Mesothelial cell of epicardium (in vitro differentiated cells): ENCODE results near the gene IGSF3. TPM values are rescaled to one million over a fixed set of nuclear protein-coding genes. Genes with fewer than 3 reads are reported as not detected.
"Not testable (repeated sequence)": the region's sequence is repeated elsewhere in the genome, so short reads cannot be mapped to it uniquely, and the experiment has no call there.

Experiments used
- DNase-seq, 2 experiments: peaks; one replicate each; pipeline ENCODE4 v3.0.0; 2021; ENCODE audit warnings: low spot score in 2 of 2; ENCODE audit not compliant: unreplicated experiment in 2 of 2
- H3K27ac Mint-ChIP-seq: 2 replicates; pipeline ENCODE4 v1.8.0; 2021; ENCODE audit warnings: mixed read lengths
- H3K27me3 Mint-ChIP-seq: 2 replicates; pipeline ENCODE4 v1.8.0; 2021; ENCODE audit warnings: low read depth, mixed read lengths
- H3K36me3 Mint-ChIP-seq: 2 replicates; pipeline ENCODE4 v1.8.0; 2021; ENCODE audit warnings: mixed read lengths
- H3K4me1 Mint-ChIP-seq: 2 replicates; pipeline ENCODE4 v1.8.0; 2021; ENCODE audit warnings: mixed read lengths
- H3K4me3 Mint-ChIP-seq: 2 replicates; pipeline ENCODE4 v1.8.0; 2021; ENCODE audit warnings: mild to moderate bottlenecking, moderate library complexity, mixed read lengths
- H3K9me3 Mint-ChIP-seq: 2 replicates; pipeline ENCODE4 v1.8.0; 2021; ENCODE audit warnings: mixed read lengths
- total RNA-seq: library from RNA; stranded (reverse); gene quantifications from 3 replicates; pipeline ENCODE4 v1.2.1, GENCODE V29; 2021
- TF ChIP-seq, protein P1 (sequence below): fragments of 200-600 bp; sonication (generic); IDR thresholded peaks from one replicate; pipeline ENCODE4 v1.5.0; 2021; ENCODE audit warnings: antibody characterized with exemption; ENCODE audit not compliant: unreplicated experiment

The IGSF3 gene
- total RNA-seq, 1 donor from 2014 or later, result 59.2 TPM

DNA sequence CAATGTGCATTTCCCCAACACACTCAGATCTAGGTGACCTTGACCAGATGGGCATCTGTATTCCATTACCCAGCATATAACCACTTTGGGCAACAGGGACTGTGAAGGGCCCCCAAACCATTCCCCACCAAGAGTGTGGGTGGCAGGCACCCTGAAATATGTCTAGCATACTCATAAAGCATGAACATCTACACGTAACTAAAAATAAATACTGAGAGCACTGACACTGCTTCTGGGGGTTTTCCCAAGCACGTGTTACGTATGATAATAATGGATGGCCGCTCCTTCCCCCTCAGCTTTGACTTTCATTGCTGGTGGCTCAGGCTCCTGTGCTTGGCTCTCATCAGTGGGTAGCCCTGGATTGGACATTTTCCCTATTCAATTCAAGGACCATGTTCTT lies 39.1 kb downstream of the IGSF3 start:
- TF ChIP-seq, protein P1, sequence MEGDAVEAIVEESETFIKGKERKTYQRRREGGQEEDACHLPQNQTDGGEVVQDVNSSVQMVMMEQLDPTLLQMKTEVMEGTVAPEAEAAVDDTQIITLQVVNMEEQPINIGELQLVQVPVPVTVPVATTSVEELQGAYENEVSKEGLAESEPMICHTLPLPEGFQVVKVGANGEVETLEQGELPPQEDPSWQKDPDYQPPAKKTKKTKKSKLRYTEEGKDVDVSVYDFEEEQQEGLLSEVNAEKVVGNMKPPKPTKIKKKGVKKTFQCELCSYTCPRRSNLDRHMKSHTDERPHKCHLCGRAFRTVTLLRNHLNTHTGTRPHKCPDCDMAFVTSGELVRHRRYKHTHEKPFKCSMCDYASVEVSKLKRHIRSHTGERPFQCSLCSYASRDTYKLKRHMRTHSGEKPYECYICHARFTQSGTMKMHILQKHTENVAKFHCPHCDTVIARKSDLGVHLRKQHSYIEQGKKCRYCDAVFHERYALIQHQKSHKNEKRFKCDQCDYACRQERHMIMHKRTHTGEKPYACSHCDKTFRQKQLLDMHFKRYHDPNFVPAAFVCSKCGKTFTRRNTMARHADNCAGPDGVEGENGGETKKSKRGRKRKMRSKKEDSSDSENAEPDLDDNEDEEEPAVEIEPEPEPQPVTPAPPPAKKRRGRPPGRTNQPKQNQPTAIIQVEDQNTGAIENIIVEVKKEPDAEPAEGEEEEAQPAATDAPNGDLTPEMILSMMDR, result no peak
- H3K27me3 Mint-ChIP-seq, result no peaks in the 10 kb centered on the region
- H3K4me1 Mint-ChIP-seq, result peaks cover 53% of the 10 kb centered on the region
- no peak for DNase-seq
- no peaks in the 10 kb centered on the region for H3K36me3 Mint-ChIP-seq
- no peak overlapping the region for H3K4me3 Mint-ChIP-seq
- no peaks in the 10 kb centered on the region for H3K9me3 Mint-ChIP-seq
- no peak overlapping the region for H3K27ac Mint-ChIP-seq

DNA sequence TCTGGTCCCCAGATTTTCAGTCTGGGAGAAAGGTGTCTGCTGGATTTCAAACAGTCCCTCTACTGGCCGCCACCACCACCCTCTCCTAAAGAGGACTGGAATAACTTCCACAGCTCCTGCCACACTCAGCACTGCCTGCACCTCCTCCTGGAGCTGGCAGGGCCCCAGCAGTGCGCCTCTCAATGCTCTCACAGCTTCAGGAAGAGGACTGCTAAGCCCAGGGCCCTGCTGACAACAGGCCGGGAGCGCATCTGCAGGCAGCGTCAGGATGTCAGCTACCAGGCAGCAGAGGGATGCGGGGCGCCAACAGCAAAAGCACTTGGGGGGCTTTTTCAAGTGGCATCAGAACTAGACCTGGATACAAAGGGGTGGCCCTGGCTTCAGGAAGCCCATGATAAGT lies 40.2 kb downstream of the IGSF3 start:
- H3K36me3 Mint-ChIP-seq, H3K27me3 Mint-ChIP-seq, H3K4me3 Mint-ChIP-seq, H3K9me3 Mint-ChIP-seq: not testable (repeated sequence)
- Mint-ChIP-seq H3K27ac (peak overlapping the region; percentile 17), H3K4me1 (peaks cover 45% of the 10 kb centered on the region)
- peak in 1 of 2 experiments; percentile 50 for DNase-seq

DNA sequence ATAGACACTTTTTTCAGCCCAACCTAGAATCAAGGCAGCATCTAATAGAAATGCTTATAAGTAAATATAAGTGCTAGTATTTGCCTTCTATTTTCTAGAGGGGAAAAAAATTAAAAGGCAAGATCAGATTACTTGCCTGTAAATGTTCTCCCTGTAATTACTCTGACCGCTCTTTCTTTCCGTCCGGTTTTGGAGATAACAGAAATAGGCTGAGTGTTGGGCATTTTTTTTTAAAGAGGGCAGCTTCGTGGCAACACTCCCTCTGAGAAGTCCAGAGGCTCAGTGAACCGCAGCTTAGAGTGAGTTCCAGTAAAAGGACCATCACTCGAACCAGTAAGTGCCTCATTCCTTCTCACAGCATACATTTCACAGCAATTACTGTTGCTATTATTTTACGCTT lies 40.6 kb downstream of the IGSF3 start:
- not testable (repeated sequence) for H3K27me3 Mint-ChIP-seq, H3K36me3 Mint-ChIP-seq, H3K9me3 Mint-ChIP-seq, DNase-seq, H3K27ac Mint-ChIP-seq, H3K4me3 Mint-ChIP-seq
- peaks cover 41% of the 10 kb centered on the region for H3K4me1 Mint-ChIP-seq

DNA sequence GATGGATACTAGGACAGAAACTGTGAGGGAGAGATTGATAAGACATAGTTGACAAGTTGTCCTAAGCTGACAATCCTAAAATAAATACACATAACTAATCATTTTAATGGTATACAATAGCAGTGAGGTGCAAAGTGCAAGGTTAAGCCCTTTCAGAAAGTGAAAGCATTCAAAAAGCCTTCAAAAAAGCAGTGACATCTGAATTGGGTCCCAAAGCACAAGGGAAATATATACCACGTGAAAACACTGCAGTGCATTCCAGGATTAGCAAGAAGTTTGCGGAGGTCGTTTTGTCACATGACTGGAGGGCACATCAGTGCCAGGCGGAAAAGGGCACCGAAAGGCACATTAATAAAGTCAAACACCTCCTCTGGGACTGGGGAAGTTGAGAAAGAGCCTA lies 42.4 kb downstream of the IGSF3 start:
- H3K4me1 Mint-ChIP-seq, result peaks cover 32% of the 10 kb centered on the region

DNA sequence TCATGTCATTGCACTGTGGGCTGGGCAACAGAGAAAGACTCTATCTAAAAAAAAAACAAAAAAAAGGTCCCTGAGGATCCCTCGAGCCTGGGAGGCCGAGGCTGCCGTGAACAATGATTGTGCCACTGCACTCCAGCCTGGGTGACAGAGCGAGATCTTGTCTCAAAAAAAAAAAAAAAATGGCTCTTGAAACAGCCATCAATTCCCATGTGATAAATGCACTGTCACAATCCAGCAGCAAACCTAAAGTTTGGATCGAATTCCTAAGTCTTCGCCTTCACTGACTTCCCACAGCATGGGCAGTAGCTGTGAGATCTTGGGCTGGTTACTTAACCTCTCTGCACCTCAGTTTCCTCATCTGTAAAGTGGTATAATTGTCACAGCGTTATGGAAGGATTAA lies 43.5 kb downstream of the IGSF3 start:
- no peak for DNase-seq
- no peaks in the 10 kb centered on the region for H3K36me3 Mint-ChIP-seq
- H3K27me3 Mint-ChIP-seq, result no peaks in the 10 kb centered on the region
- peaks cover 24% of the 10 kb centered on the region for H3K4me1 Mint-ChIP-seq
- H3K27ac Mint-ChIP-seq, result no peak overlapping the region
- H3K9me3 Mint-ChIP-seq, result no peaks in the 10 kb centered on the region
- no peak overlapping the region for H3K4me3 Mint-ChIP-seq
- TF ChIP-seq, protein P1, result no peak

More for the DNA sequence above, 42.4 kb downstream of the IGSF3 start:
- not testable (repeated sequence) for DNase-seq, H3K4me3 Mint-ChIP-seq, H3K36me3 Mint-ChIP-seq, H3K27ac Mint-ChIP-seq, H3K27me3 Mint-ChIP-seq, H3K9me3 Mint-ChIP-seq

DNA sequence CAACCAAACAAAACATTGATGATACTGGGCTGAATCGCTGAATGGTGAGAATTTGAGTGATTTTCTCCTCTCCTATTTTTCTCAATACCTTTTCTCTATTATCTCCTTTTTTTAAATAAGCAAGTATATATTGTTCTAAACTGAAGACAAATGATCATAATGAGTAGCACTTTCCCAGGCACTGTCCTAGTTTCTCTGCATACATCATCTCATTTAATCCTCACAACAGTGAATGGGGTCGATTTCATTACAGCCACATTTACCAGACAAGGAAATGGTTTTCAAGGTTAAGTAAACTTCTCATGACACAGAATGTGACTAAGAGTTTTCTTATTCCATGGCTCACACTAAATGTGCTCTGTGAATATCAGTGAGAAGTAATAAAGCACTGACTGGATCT lies 45.0 kb downstream of the IGSF3 start:
- H3K36me3 Mint-ChIP-seq, H3K9me3 Mint-ChIP-seq, H3K27me3 Mint-ChIP-seq, H3K27ac Mint-ChIP-seq, H3K4me3 Mint-ChIP-seq, DNase-seq: not testable (repeated sequence)
- H3K4me1 Mint-ChIP-seq, result peaks cover 16% of the 10 kb centered on the region

DNA sequence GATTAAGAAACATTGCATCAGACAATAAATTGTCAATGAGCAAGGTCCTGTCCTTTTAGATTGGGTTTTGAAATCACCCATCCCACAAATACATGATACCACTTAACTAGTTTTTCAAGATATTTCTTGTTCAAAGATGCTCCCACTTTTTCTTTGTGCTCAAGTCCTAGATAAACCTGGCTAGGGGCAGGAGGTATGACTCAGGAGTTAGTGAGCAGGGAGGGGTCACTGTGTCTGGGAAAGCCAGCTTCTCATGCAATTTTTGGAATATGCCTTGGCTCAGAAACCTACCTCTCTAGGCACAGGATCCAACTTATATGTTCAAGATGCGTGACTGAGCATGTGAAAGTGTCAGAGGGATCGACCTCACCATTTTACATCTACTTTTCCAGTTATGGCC lies 45.8 kb downstream of the IGSF3 start:
- not testable (repeated sequence) for H3K4me1 Mint-ChIP-seq, H3K4me3 Mint-ChIP-seq, H3K9me3 Mint-ChIP-seq, H3K27ac Mint-ChIP-seq, DNase-seq, H3K36me3 Mint-ChIP-seq, H3K27me3 Mint-ChIP-seq

DNA sequence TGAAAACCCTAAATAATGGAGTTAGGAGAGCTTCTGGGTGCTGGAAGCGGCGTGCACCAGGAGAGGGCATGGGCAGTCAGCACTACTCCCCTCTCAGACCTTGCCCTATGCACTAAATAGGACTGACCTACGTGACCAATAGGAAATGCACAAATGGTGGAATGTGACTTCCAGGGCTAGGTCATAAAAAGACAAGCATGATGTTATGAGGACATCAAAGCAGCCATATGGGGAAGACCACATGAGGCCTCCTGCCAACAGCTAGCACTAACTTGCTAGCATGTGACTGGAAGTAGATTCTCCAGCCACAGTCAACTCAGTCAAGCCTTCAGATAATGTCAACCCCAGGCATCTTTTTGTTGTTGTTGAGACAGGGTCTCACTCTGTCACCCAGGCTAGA lies 47.1 kb downstream of the IGSF3 start:
- not testable (repeated sequence) for H3K27ac Mint-ChIP-seq, H3K4me1 Mint-ChIP-seq, H3K27me3 Mint-ChIP-seq, DNase-seq, H3K4me3 Mint-ChIP-seq, H3K36me3 Mint-ChIP-seq, H3K9me3 Mint-ChIP-seq

DNA sequence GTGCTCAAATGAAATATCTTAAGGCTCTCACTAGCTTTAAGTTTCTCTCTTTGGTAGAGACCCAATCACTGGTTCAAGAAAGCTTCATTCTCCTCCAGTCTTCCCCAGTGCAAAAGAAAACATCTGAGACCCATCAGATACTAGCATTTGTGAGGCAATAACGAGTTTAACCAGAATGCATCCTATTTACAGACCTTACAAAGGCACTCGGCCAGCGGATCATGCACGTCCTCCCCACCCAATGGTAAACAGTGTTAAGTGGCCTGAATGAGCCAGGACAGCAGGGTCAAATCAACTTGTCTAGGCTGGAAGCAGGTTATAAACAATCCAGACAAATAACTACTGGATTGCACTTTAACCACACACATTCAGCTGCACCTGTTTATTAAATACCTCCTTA lies 48.4 kb downstream of the IGSF3 start:
- H3K9me3 Mint-ChIP-seq, result not testable (repeated sequence)

DNA sequence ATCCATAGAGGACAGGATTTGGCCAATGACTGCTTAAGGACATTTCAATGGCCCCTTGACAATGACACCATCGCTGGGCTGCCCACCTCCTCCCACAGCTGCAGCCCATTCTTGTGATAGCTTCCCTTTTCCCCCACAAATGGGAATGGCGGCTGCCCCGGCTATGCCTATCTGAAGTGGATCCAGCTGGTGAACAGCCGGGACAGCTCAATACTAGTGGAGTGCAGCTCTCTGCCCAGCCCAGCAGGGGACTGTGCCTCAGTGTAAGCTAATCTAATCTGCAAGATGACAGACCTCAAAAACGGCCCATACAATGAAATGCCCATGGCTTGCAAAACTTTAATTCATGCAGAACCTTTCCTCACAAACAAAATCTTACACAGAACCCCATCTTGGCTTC lies 49.7 kb downstream of the IGSF3 start:
- H3K36me3 Mint-ChIP-seq, H3K27ac Mint-ChIP-seq, H3K4me3 Mint-ChIP-seq, H3K27me3 Mint-ChIP-seq, H3K9me3 Mint-ChIP-seq, DNase-seq, H3K4me1 Mint-ChIP-seq: not testable (repeated sequence)

More for the DNA sequence above, 48.4 kb downstream of the IGSF3 start:
- H3K27ac Mint-ChIP-seq, H3K27me3 Mint-ChIP-seq, DNase-seq, H3K4me1 Mint-ChIP-seq, H3K36me3 Mint-ChIP-seq, H3K4me3 Mint-ChIP-seq: not testable (repeated sequence)

DNA sequence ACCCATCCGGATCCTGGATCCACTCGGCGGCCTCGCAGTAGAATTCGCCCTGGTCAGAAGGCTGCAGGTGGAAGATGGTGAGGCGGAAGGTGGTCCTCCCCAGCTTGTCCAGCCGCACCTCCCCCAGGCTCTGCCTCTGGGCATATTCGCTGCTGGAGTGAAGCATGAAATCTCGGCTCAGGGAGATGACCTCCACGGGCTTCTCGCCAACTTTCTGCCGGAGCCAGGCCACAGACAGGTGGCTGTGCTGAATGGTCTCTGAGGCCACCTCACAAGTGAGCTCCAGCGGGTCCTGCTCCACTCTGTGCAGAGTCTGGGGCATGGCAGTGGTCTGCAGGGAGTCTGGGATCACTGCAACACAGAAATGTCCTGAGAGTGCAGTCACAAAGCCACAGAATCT lies 53.7 kb downstream of the IGSF3 start:
- H3K27ac Mint-ChIP-seq, H3K36me3 Mint-ChIP-seq, H3K9me3 Mint-ChIP-seq, H3K4me1 Mint-ChIP-seq, DNase-seq, H3K4me3 Mint-ChIP-seq, H3K27me3 Mint-ChIP-seq: not testable (repeated sequence)

DNA sequence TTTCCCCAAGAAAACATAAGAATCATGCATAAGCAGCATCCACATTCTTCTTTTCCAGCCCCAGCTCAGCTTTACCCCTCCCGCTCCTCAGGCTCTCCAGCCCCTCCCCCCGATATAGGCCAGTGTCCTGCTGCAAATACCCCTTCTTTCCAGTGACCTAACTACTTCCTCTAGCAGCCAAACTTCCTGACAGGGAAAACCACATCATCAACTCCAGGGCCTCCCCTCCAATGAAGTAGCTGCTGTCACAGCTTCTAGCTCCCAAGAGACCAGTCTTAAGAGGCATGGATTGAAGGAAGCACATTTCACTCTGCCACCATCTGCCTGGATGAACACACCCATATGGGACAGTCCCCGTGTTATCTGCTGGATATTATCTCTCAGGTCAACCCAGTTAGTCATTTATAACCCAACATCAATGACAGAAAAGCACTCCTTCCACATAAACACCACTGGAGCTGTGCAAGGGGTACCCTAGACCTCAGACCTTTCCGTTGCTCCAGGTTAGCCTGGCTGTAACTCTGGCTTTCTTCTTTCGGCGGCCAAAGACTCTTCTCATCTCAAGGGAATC lies 57.6 kb downstream of the IGSF3 start:
- H3K4me1 Mint-ChIP-seq, H3K4me3 Mint-ChIP-seq, H3K9me3 Mint-ChIP-seq, H3K27me3 Mint-ChIP-seq, DNase-seq, H3K36me3 Mint-ChIP-seq, H3K27ac Mint-ChIP-seq: not testable (repeated sequence)

DNA sequence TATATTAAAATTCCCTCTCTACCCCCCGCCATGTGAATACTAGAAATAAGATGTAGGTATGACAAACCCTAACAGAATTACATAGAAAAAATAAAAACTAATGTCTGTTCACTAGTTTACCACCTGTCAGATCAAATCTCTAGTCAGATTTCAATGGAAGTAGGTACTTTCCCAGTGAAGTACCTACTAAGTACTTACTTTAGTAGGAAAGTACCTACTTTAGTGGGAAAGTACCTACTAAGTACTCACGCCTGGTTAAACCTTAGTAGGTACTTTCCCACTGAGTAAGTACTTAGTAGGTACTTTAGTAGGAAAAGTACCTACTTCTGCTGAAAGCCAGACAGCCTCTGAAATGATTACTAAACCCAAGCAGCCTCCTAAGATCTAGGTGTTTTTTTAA lies 58.7 kb downstream of the IGSF3 start:
- not testable (repeated sequence) for H3K27me3 Mint-ChIP-seq, DNase-seq, H3K9me3 Mint-ChIP-seq, H3K4me3 Mint-ChIP-seq, H3K4me1 Mint-ChIP-seq, H3K27ac Mint-ChIP-seq, H3K36me3 Mint-ChIP-seq
